B cell (primary cell): ENCODE results near the gene HLA-DQB1. TPM values are rescaled to one million over a fixed set of nuclear protein-coding genes. Genes with fewer than 3 reads are reported as not detected.

Experiments used
- ATAC-seq: fragments of 200-7000 bp; cut with Tn5 transposase; one replicate; pipeline ENCODE4 v1.10.0; 2021; ENCODE audit warnings: low read depth, mild to moderate bottlenecking, moderate number of reproducible peaks, moderate library complexity
- CTCF ChIA-PET: fragments of 350-600 bp; sonication (Branson Sonifier 250); formaldehyde crosslinking; loops from one replicate; lab custom pipeline; 2021; ENCODE audit warnings: antibody characterized with exemption, inconsistent platforms; lab: Charles Lee
- POLR2A ChIA-PET: fragments of 350-600 bp; sonication (Branson Sonifier 250); formaldehyde crosslinking; loops from one replicate; lab custom pipeline; 2021; ENCODE audit warnings: antibody characterized with exemption; lab: Charles Lee
- DNase-seq: peaks from one replicate; pipeline ENCODE4 v3.0.0; 2013
- H2AFZ ChIP-seq: 2 replicates; pipeline ENCODE4 v1.6.1; 2012; ENCODE audit warnings: mild to moderate bottlenecking, low read depth, low read length; ENCODE audit not compliant: insufficient read depth, poor library complexity, severe bottlenecking
- H3K27ac ChIP-seq, 2 donors: 1 replicate in 1 of 2; 2 replicates in 1 of 2; pipeline ENCODE4 v1.5.1; 2012 to 2013; ENCODE audit warnings: low read length in 2 of 2, mild to moderate bottlenecking in 2 of 2, moderate library complexity in 1 of 2
- H3K27me3 ChIP-seq, 4 experiments: fragments of 200-600 bp in 1 of 4; sonication (generic) in 1 of 4; replicated peaks in 1 of 4; 1 replicate in 2 of 4; 2 replicates in 2 of 4; pipeline versions ENCODE4 v1.6.1 to v1.7.0; 2013 to 2016; ENCODE audit warnings: low read length in 3 of 4, mild to moderate bottlenecking in 2 of 4, mixed read lengths in 1 of 4, moderate library complexity in 1 of 4; ENCODE audit not compliant: insufficient read depth in 4 of 4, control insufficient read depth in 3 of 4; ENCODE audit errors: control extremely low read depth in 1 of 4
- H3K36me3 ChIP-seq, 2 experiments: replicated peaks in 1 of 2; 1 replicate in 1 of 2; 2 replicates in 1 of 2; pipeline versions ENCODE4 v1.6.1 to v1.7.1; 2013; ENCODE audit warnings: low read length in 1 of 2; ENCODE audit not compliant: insufficient read depth in 2 of 2, control insufficient read depth in 1 of 2; ENCODE audit errors: control extremely low read depth in 1 of 2, extremely low read depth in 1 of 2
- H3K4me1 ChIP-seq, 2 donors: fragments of 200-600 bp in 1 of 2; sonication (generic) in 1 of 2; 1 replicate in 1 of 2; 2 replicates in 1 of 2; pipeline versions ENCODE4 v1.5.1 to v1.6.1; 2013 to 2017; ENCODE audit warnings: low read length in 2 of 2; ENCODE audit not compliant: control insufficient read depth in 2 of 2, insufficient read depth in 2 of 2
- H3K4me2 ChIP-seq: replicated peaks from 2 replicates; pipeline ENCODE3; 2012; ENCODE audit warnings: mild to moderate bottlenecking, low read depth, low read length; ENCODE audit not compliant: poor library complexity, severe bottlenecking
- H3K4me3 ChIP-seq, 5 experiments: fragments of 200-600 bp in 1 of 5; sonication (generic) in 1 of 5; 1 replicate in 3 of 5; 2 replicates in 2 of 5; pipeline versions ENCODE4 v1.5.1 to v1.7.0; 2011 to 2016; ENCODE audit warnings: low read length in 4 of 5, mild to moderate bottlenecking in 4 of 5, low read depth in 2 of 5, control low read depth in 1 of 5, moderate library complexity in 1 of 5; ENCODE audit not compliant: insufficient read depth in 1 of 5; ENCODE audit errors: control extremely low read depth in 1 of 5, extremely low read depth in 1 of 5
- H3K79me2 ChIP-seq: fragments of 200-600 bp; sonication (generic); one replicate; pipeline ENCODE4 v1.6.0; 2016; ENCODE audit warnings: low read length; ENCODE audit not compliant: control insufficient read depth, insufficient read depth
- H3K9ac ChIP-seq: fragments of 200-600 bp; sonication (generic); 2 replicates; pipeline ENCODE4 v1.6.1; 2017; ENCODE audit warnings: mild to moderate bottlenecking, low read length, moderate library complexity
- H3K9me3 ChIP-seq, 3 donors: one replicate each; pipeline versions ENCODE4 v1.6.1 to v1.7.1; 2013; ENCODE audit warnings: low read length in 2 of 3; ENCODE audit not compliant: control insufficient read depth in 2 of 3, insufficient read depth in 1 of 3; ENCODE audit errors: control extremely low read depth in 1 of 3
- H4K20me1 ChIP-seq: 2 replicates; pipeline ENCODE4 v1.6.0; 2012; ENCODE audit warnings: mild to moderate bottlenecking, low read length; ENCODE audit not compliant: insufficient read depth, control insufficient read depth, poor library complexity, severe bottlenecking
- H3K27ac Mint-ChIP-seq: one replicate; pipeline ENCODE4 v1.8.0; 2021; ENCODE audit warnings: mixed read lengths
- H3K27me3 Mint-ChIP-seq: one replicate; pipeline ENCODE4 v1.8.0; 2021; ENCODE audit warnings: mixed read lengths
- H3K4me1 Mint-ChIP-seq: one replicate; pipeline ENCODE4 v1.8.0; 2021; ENCODE audit warnings: mixed read lengths
- H3K4me3 Mint-ChIP-seq: one replicate; pipeline ENCODE4 v1.8.0; 2021; ENCODE audit warnings: mixed read lengths
- H3K9me3 Mint-ChIP-seq: one replicate; pipeline ENCODE4 v1.8.0; 2022; ENCODE audit warnings: mixed read lengths; ENCODE audit not compliant: insufficient read depth
- EZH2 ChIP-seq: IDR thresholded peaks from 2 replicates; pipeline ENCODE4 v1.6.1; 2012; ENCODE audit warnings: borderline replicate concordance, low read depth, mild to moderate bottlenecking, moderate library complexity, low read length; ENCODE audit not compliant: insufficient read depth, poor library complexity, severe bottlenecking
- WGBS: methylation state at CpG from one replicate; pipeline ENCODE4 v1.1.5; 2013; ENCODE audit warnings: missing lambda C conversion rate; ENCODE audit not compliant: insufficient coverage; 5-methylcytosine and 5-hydroxymethylcytosine counted together
- intact Hi-C: fragments of 100-400 bp; cut with micrococcal nuclease; formaldehyde crosslinking; loops from one replicate; pipeline ENCODE4 v1.10.0; 2022
- polyA plus RNA-seq: library from polyadenylated mRNA; depleted of rRNA; stranded (reverse); fragments of >200 nt; gene quantifications from 2 replicates; pipeline ENCODE4 v1.2.3, GENCODE V29; 2012
- total RNA-seq, 2 donors: library from RNA; stranded (reverse); fragments of 120-200 nt in 1 of 2; gene quantifications; 1 replicate in 1 of 2; 2 replicates in 1 of 2; pipeline versions ENCODE4 v1.2.3 to v1.2.4, GENCODE V29; 2013 to 2022
- TF ChIP-seq, protein P1 (sequence below): fragments of 200-600 bp; IDR thresholded peaks from one replicate; pipeline ENCODE4 v1.8.0; 2022; ENCODE audit warnings: antibody characterized with exemption, mild to moderate bottlenecking

Gene HLA-DQB1
- total and polyA plus RNA-seq, 2 donors (not counting 1 experiment from before 2014, with no cell fraction given) = 267 to 986 TPM

DNA sequence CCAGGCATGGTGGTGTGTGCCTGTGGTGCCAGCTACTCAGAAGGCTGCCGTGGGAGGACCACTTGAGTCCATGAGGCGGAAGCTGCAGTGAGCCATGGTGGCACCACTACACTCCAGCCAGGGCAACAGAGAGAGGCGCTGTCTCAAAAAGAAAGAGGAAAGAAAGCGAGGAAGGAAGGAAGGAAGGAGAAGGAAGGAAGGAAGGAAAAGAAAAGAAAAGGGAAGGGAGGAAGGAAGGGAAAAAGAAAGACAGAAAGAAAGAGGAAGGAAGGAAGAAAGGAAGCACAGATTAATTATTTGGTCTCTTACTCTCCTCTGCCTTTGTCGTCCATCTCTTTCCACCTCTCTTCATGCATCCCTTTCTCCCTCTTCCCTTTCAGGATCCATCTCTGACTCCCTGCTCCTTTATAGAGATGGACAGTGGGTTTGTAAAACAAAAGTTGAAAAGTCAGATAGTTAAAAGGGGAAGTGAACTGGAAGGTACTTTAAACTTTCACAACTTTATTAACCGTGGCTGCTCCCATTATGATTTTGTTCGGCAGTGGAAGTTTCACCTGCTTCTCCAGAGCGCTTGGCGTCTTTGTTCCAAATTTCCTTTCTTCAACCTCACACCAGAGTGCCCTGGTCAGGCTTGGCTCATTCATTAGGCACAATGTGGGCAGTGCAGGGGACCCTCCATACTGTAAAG, 27.8 kb downstream of the HLA-DQB1 start:
- no peak for TF ChIP-seq EZH2
- H3K27me3 ChIP-seq = no peaks in the 10 kb centered on the region
- intact Hi-C loops = loop anchor here (5.0 kb wide), 1 partner anchor 36 kb away; no protein-coding TSS in a partner anchor
- peak overlapping the region in 4 of 5 experiments; percentile 49 to 100 (median 72) for H3K4me3 ChIP-seq
- Mint-ChIP-seq H3K27ac (peak overlapping the region; percentile 99), H3K4me3 (peak overlapping the region; percentile 99), H3K27me3 (no peaks in the 10 kb centered on the region), H3K4me1 (peaks cover 74% of the 10 kb centered on the region), H3K9me3 (no peaks in the 10 kb centered on the region)
- ChIA-PET CTCF (interaction anchor here (0.9 to 7.7 kb wide), 5 partner anchors 16 to 230 kb away, joined by 4 to 59 read pairs (median 11); no protein-coding TSS in a partner anchor), POLR2A (interaction anchor here (0.6 to 6.6 kb wide), 16 partner anchors 11 to 197 kb away, joined by 3 to 82 read pairs (median 4); partner anchors contain the start of genes HLA-DQA2 and HLA-DQB1)
- DNase-seq (peak; percentile 27), ATAC-seq (peak; percentile 20)
- no peak overlapping the region for H2AFZ ChIP-seq
- WGBS = no CpG with 5 or more reads among the region's 9 CpGs
- H3K36me3 ChIP-seq = peaks cover 0 to 6% of the 10 kb centered on the region in 2 experiments
- no peaks in the 10 kb centered on the region for H4K20me1 ChIP-seq
- H3K9ac ChIP-seq = peak overlapping the region; percentile 100
- H3K79me2 ChIP-seq = peaks cover 58% of the 10 kb centered on the region
- H3K4me2 ChIP-seq = peak overlapping the region; percentile 80
- H3K27ac ChIP-seq = peak overlapping the region; percentile 12 to 98
- no peaks in the 10 kb centered on the region for H3K9me3 ChIP-seq
- H3K4me1 ChIP-seq = peaks cover 31 to 44% of the 10 kb centered on the region in 2 donors

DNA sequence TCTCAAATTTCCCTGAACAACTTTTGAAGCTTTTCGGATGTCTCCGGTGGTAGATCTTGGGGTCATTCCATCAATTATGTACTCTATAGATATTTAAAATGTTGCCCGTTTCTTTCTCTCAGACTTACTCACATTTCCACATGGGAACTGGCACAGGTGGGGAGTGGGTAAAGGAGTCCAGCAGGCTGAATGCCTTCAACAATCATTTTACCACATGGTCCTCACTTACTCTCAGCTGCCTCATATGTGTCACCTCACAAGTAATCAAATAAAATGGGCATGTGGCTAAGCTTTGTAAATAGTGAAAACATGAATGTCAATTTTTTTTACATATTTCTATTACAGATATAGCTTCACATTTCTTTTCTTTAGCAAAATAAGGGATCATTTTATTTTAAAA, 28.6 kb downstream of the HLA-DQB1 start:
- H3K27me3 ChIP-seq = no peaks in the 10 kb centered on the region
- H3K9ac ChIP-seq = peak overlapping the region; percentile 100
- peaks cover 64% of the 10 kb centered on the region for H3K79me2 ChIP-seq
- DNase-seq (peak; percentile 58), ATAC-seq (no peak)
- Mint-ChIP-seq H3K27ac (peak overlapping the region; percentile 99), H3K27me3 (no peaks in the 10 kb centered on the region), H3K9me3 (no peaks in the 10 kb centered on the region), H3K4me1 (peaks cover 68% of the 10 kb centered on the region), H3K4me3 (peak overlapping the region; percentile 99)
- H3K27ac ChIP-seq = peak overlapping the region; percentile 83 to 98
- H3K36me3 ChIP-seq = peaks cover 0 to 6% of the 10 kb centered on the region in 2 experiments
- intact Hi-C loops = loop anchor here (1.0 to 5.0 kb wide), 4 partner anchors 10 to 36 kb away; no protein-coding TSS in a partner anchor
- peak overlapping the region; percentile 49 to 100 (median 66) for H3K4me3 ChIP-seq
- H3K4me2 ChIP-seq = peak overlapping the region; percentile 80
- POLR2A ChIA-PET = interaction anchor here (0.7 to 6.6 kb wide), 17 partner anchors 10 to 198 kb away, joined by 3 to 82 read pairs (median 7); partner anchors contain the start of genes HLA-DQA2, HLA-DQB1, HLA-DRA and HLA-DRB5
- H4K20me1 ChIP-seq = no peaks in the 10 kb centered on the region
- CTCF ChIA-PET = interaction anchor here (0.9 to 7.7 kb wide), 6 partner anchors 16 to 231 kb away, joined by 3 to 59 read pairs (median 4); partner anchors contain the start of gene HLA-DRA
- no peak for TF ChIP-seq EZH2
- TF ChIP-seq, protein P1, sequence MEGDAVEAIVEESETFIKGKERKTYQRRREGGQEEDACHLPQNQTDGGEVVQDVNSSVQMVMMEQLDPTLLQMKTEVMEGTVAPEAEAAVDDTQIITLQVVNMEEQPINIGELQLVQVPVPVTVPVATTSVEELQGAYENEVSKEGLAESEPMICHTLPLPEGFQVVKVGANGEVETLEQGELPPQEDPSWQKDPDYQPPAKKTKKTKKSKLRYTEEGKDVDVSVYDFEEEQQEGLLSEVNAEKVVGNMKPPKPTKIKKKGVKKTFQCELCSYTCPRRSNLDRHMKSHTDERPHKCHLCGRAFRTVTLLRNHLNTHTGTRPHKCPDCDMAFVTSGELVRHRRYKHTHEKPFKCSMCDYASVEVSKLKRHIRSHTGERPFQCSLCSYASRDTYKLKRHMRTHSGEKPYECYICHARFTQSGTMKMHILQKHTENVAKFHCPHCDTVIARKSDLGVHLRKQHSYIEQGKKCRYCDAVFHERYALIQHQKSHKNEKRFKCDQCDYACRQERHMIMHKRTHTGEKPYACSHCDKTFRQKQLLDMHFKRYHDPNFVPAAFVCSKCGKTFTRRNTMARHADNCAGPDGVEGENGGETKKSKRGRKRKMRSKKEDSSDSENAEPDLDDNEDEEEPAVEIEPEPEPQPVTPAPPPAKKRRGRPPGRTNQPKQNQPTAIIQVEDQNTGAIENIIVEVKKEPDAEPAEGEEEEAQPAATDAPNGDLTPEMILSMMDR = no peak
- no peak overlapping the region for H2AFZ ChIP-seq
- H3K9me3 ChIP-seq = no peaks in the 10 kb centered on the region
- peaks cover 38 to 51% of the 10 kb centered on the region in 2 donors for H3K4me1 ChIP-seq
- WGBS = no CpG with 5 or more reads among the region's 3 CpGs
